GM12892 (cell line): Measurements from ENCODE around the gene KMT2C.
"Not testable (repeated sequence)": the region's sequence is repeated elsewhere in the genome, so short reads cannot be mapped to it uniquely, and the experiment has no call there.

Experiments used
- POLR2A ChIP-seq: IDR thresholded peaks from 2 replicates; pipeline ENCODE4 v1.6.1; 2011; ENCODE audit warnings: low read depth, low read length, control low read depth
- POLR2AphosphoS5 ChIP-seq: IDR thresholded peaks from 2 replicates; pipeline ENCODE4 v1.6.1; 2011; ENCODE audit warnings: low read depth, low read length, control low read depth

DNA sequence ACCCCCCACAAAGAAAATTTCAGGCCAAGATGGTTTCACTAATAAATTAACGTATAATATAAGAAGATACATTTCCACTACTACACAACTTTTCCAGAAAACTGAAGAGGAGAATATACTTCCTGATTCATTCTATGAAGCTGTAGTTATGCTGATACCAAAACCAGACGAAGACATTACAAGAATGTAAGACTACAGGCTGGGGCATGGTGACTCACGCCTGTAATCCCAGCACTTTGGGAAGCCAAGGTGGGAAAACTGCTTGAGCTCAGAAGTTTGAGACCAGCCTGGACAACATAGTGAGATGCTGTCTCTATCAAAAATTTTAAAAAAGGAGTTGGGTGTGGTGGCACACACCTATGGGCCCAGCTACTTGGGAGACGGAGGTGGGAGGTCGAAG, 201.4 kb downstream of the KMT2C start:
- TF ChIP-seq POLR2AphosphoS5, POLR2A: not testable (repeated sequence)
